Parathyroid adenoma (tissue), 2 donors: ENCODE data around the gene PPP2R5C.

Source experiments
- H2AFZ ChIP-seq: fragments of 300-600 bp; sonication (generic); one replicate; pipeline ENCODE4 v1.7.0; 2017; ENCODE audit warnings: antibody characterized with exemption, mild to moderate bottlenecking
- H3K27ac ChIP-seq: fragments of 300-600 bp; sonication (generic); one replicate; pipeline ENCODE4 v1.7.0; 2017
- H3K27me3 ChIP-seq: fragments of 300-600 bp; sonication (generic); one replicate; pipeline ENCODE4 v1.7.0; 2017; ENCODE audit warnings: low read length; ENCODE audit not compliant: control insufficient read depth, insufficient read depth
- H3K36me3 ChIP-seq: fragments of 300-600 bp; sonication (generic); one replicate; pipeline ENCODE4 v1.7.0; 2017; ENCODE audit warnings: low read length; ENCODE audit not compliant: control insufficient read depth, insufficient read depth
- H3K4me1 ChIP-seq: fragments of 300-600 bp; sonication (generic); one replicate; pipeline ENCODE4 v1.7.0; 2017; ENCODE audit warnings: control low read depth
- H3K4me2 ChIP-seq: fragments of 300-600 bp; sonication (generic); one replicate; pipeline ENCODE4 v1.7.0; 2017; ENCODE audit warnings: low read length
- H3K4me3 ChIP-seq: fragments of 300-600 bp; sonication (generic); one replicate; pipeline ENCODE4 v1.7.0; 2017; ENCODE audit warnings: low read depth, low read length
- H3K79me2 ChIP-seq: fragments of 300-600 bp; sonication (generic); one replicate; pipeline ENCODE4 v1.7.0; 2017; ENCODE audit warnings: control low read depth
- H3K9ac ChIP-seq: fragments of 300-600 bp; sonication (generic); one replicate; pipeline ENCODE4 v1.7.0; 2017; ENCODE audit warnings: mild to moderate bottlenecking
- H3K9me3 ChIP-seq: fragments of 300-600 bp; sonication (generic); one replicate; pipeline ENCODE4 v1.7.0; 2017; ENCODE audit warnings: low read length; ENCODE audit not compliant: control insufficient read depth
- CTCF ChIP-seq: fragments of 300-600 bp; sonication (generic); IDR thresholded peaks from one replicate; pipeline ENCODE4 v1.7.0; 2017; ENCODE audit warnings: antibody characterized with exemption, mild to moderate bottlenecking
- donor health status: primary hyperparathyroidism.

PPP2R5C gene

GRCh38 chr14:101944451-101944850, 182.9 kb downstream of the PPP2R5C start:
- no peak overlapping the region for H2AFZ ChIP-seq
- no peak for TF ChIP-seq CTCF

GRCh38 chr14:101945171-101945570, 183.7 kb downstream of the PPP2R5C start:
- H3K9ac ChIP-seq = no peak overlapping the region
- H2AFZ ChIP-seq = peak overlapping the region; percentile 56
- H3K4me3 ChIP-seq = no peak overlapping the region
- no peak for TF ChIP-seq CTCF
- H3K27ac ChIP-seq = no peak overlapping the region
- H3K27me3 ChIP-seq = no peaks in the 10 kb centered on the region
- H3K36me3 ChIP-seq = no peaks in the 10 kb centered on the region
- H3K4me2 ChIP-seq = no peak overlapping the region
- H3K79me2 ChIP-seq = peaks cover 2% of the 10 kb centered on the region
- H3K9me3 ChIP-seq = no peaks in the 10 kb centered on the region
- H3K4me1 ChIP-seq = peaks cover 2% of the 10 kb centered on the region

More at GRCh38 chr14:101944451-101944850, 182.9 kb downstream of the PPP2R5C start:
- Histone ChIP-seq H3K79me2 (peaks cover 2% of the 10 kb centered on the region), H3K9ac (no peak overlapping the region), H3K9me3 (no peaks in the 10 kb centered on the region), H3K4me2 (no peak overlapping the region), H3K27me3 (no peaks in the 10 kb centered on the region), H3K4me3 (no peak overlapping the region), H3K27ac (no peak overlapping the region), H3K4me1 (peaks cover 2% of the 10 kb centered on the region), H3K36me3 (no peaks in the 10 kb centered on the region)

GRCh38 chr14:101947577-101947903, 186.0 kb downstream of the PPP2R5C start:
- peak overlapping the region; percentile 90 for H3K9ac ChIP-seq
- H3K4me1 ChIP-seq = peaks cover 2% of the 10 kb centered on the region
- H3K79me2 ChIP-seq = peaks cover 2% of the 10 kb centered on the region
- H2AFZ ChIP-seq = peak overlapping the region; percentile 99
- no peaks in the 10 kb centered on the region for H3K27me3 ChIP-seq
- peak overlapping the region; percentile 95 for H3K4me2 ChIP-seq
- peak overlapping the region; percentile 90 for H3K4me3 ChIP-seq
- no peaks in the 10 kb centered on the region for H3K9me3 ChIP-seq
- H3K36me3 ChIP-seq = no peaks in the 10 kb centered on the region
- TF ChIP-seq CTCF = no peak
- H3K27ac ChIP-seq = peak overlapping the region; percentile 97

- H3K9ac ChIP-seq = peak overlapping the region; percentile 90
- peaks cover 2% of the 10 kb centered on the region for H3K79me2 ChIP-seq
- H3K27ac ChIP-seq = peak overlapping the region; percentile 97
- peak overlapping the region; percentile 90 for H3K4me3 ChIP-seq
- H3K9me3 ChIP-seq = no peaks in the 10 kb centered on the region
- peak overlapping the region; percentile 99 for H2AFZ ChIP-seq
- no peaks in the 10 kb centered on the region for H3K27me3 ChIP-seq
- no peaks in the 10 kb centered on the region for H3K36me3 ChIP-seq
- TF ChIP-seq CTCF = no peak
- peaks cover 2% of the 10 kb centered on the region for H3K4me1 ChIP-seq
- peak overlapping the region; percentile 95 for H3K4me2 ChIP-seq
Observed at GRCh38 chr14:101947904-101948665, 186.6 kb downstream of the PPP2R5C start.
